Fibroblast of lung (primary cell): ENCODE measurements around the gene CAMKV.

Source experiments
- CTCF ChIP-seq, 2 donors: IDR thresholded peaks in 1 of 2; conservative IDR thresholded peaks in 1 of 2; 1 replicate in 1 of 2; 2 replicates in 1 of 2; pipeline ENCODE4 v1.5.1; 2011 to 2012; ENCODE audit warnings: low read length in 2 of 2, control low read depth in 1 of 2, inconsistent platforms in 1 of 2, low read depth in 1 of 2, mild to moderate bottlenecking in 1 of 2
- EZH2 ChIP-seq: IDR thresholded peaks from 2 replicates; pipeline ENCODE4 v1.5.1; 2012; ENCODE audit warnings: low read length, control low read depth, mild to moderate bottlenecking; ENCODE audit errors: missing control alignments

DNA sequence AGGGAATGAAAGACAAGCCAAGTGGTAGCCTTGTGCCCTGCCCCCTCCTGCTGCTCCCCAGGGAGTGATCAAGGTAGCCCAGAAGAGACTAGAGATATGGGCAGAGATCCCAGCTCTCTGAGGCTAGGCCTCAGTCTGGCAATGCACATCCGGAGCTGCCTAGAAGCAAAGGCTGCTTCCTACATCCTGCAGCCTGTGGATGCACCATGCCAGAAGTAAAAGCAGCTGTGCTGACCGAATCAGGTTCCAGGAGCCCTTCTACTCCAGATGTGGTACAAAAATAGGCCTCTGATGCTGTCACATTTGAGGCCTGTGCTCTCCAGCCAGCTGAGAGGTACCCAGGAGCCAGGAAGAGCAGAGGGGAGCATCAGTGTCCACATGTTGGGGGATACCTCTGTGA is 29.3 kb downstream of the CAMKV start:
- no peak for TF ChIP-seq CTCF (conservative IDR thresholded peaks at IDR 0.05 in 1 of 2, IDR thresholded peaks at IDR 0.05 in 1 of 2; ENCODE audit: low read depth in 1 of 2, low read length in 2 of 2)
- no peak for TF ChIP-seq EZH2
